NCI-H748 (cell line): ENCODE measurements around the gene PPP1R3G.
"Not testable (repeated sequence)": the region's sequence is repeated elsewhere in the genome, so short reads cannot be mapped to it uniquely, and the experiment has no call there.

Experiments
- DNase-seq: peaks from one replicate; lab custom pipeline; 2025; ENCODE audit not compliant: unreplicated experiment; lab: John Stamatoyannopoulos, UW

Gene PPP1R3G

GRCh38 chr6:5116243-5116991, 31.3 kb downstream of the PPP1R3G start:
- no peak for DNase-seq

- no peak for DNase-seq
These were observed 34.2 kb downstream of the PPP1R3G start for GRCh38 chr6:5119090-5119951.

- no peak for DNase-seq
These were observed 34.9 kb downstream of the PPP1R3G start for GRCh38 chr6:5120011-5120410.

- DNase-seq = not testable (repeated sequence)
These were observed 35.4 kb downstream of the PPP1R3G start for GRCh38 chr6:5120543-5120942.

GRCh38 chr6:5121479-5121878, 36.3 kb downstream of the PPP1R3G start:
- DNase-seq = no peak

GRCh38 chr6:5121956-5122355, 36.8 kb downstream of the PPP1R3G start:
- DNase-seq = no peak

- no peak for DNase-seq
These were observed 37.5 kb downstream of the PPP1R3G start for GRCh38 chr6:5122504-5123112.

- no peak for DNase-seq
These were observed 38.4 kb downstream of the PPP1R3G start for GRCh38 chr6:5123296-5124143.

- DNase-seq = no peak
These were observed 39.4 kb downstream of the PPP1R3G start for GRCh38 chr6:5124526-5124925.

- no peak for DNase-seq
These were observed 40.2 kb downstream of the PPP1R3G start for GRCh38 chr6:5125152-5126006.

GRCh38 chr6:5126214-5126613, 41.1 kb downstream of the PPP1R3G start:
- DNase-seq = no peak

- no peak for DNase-seq
These were observed 42.1 kb downstream of the PPP1R3G start for GRCh38 chr6:5127106-5127687.

- no peak for DNase-seq
These were observed 43.2 kb downstream of the PPP1R3G start for GRCh38 chr6:5128351-5128750.

- DNase-seq = no peak
These were observed 45.2 kb downstream of the PPP1R3G start for GRCh38 chr6:5130135-5130866.

- no peak for DNase-seq
These were observed 47.6 kb downstream of the PPP1R3G start for GRCh38 chr6:5132731-5133130.

GRCh38 chr6:5133943-5134342, 48.8 kb downstream of the PPP1R3G start:
- DNase-seq = no peak

- DNase-seq = peak; percentile 72
These were observed 50.7 kb downstream of the PPP1R3G start for GRCh38 chr6:5135788-5136376.

GRCh38 chr6:5136851-5137250, 51.7 kb downstream of the PPP1R3G start:
- no peak for DNase-seq
